BLaER1 (cell line): ENCODE results near the gene TNIK.
"Not testable (repeated sequence)": the region's sequence is repeated elsewhere in the genome, so short reads cannot be mapped to it uniquely, and the experiment has no call there.

Experiments
- H3K27ac ChIP-seq: shearing (Covaris generic); formaldehyde crosslinking; 2 replicates; pipeline ENCODE4 v1.8.1; 2022
- H3K27me3 ChIP-seq: shearing (Covaris generic); formaldehyde crosslinking; 2 replicates; pipeline ENCODE4 v1.8.1; 2022
- H3K36me3 ChIP-seq: shearing (Covaris generic); formaldehyde crosslinking; 2 replicates; pipeline ENCODE4 v1.8.1; 2022
- H3K4me1 ChIP-seq: shearing (Covaris generic); formaldehyde crosslinking; 2 replicates; pipeline ENCODE4 v1.8.1; 2022
- H3K4me2 ChIP-seq: shearing (Covaris generic); formaldehyde crosslinking; 2 replicates; pipeline ENCODE4 v1.8.1; 2022
- H3K4me3 ChIP-seq: shearing (Covaris generic); formaldehyde crosslinking; 2 replicates; pipeline ENCODE4 v1.8.1; 2022
- H3K9ac ChIP-seq: shearing (Covaris generic); formaldehyde crosslinking; 2 replicates; pipeline ENCODE4 v1.8.1; 2022
- H3K9me3 ChIP-seq: shearing (Covaris generic); formaldehyde crosslinking; 2 replicates; pipeline ENCODE4 v1.8.1; 2022
- H4K20me1 ChIP-seq: shearing (Covaris generic); formaldehyde crosslinking; 2 replicates; pipeline ENCODE4 v1.8.1; 2022
- Cebpa-rat ChIP-seq: shearing (Covaris generic); IDR thresholded peaks from 2 replicates; pipeline ENCODE4 v1.8.1; 2022

Gene TNIK

GRCh38 chr3:171427771-171428320 is 32.4 kb downstream of the TNIK start:
- TF ChIP-seq Cebpa-rat = no peak
- H3K4me2 ChIP-seq = no peak overlapping the region
- no peaks in the 10 kb centered on the region for H3K4me1 ChIP-seq
- H3K36me3 ChIP-seq = no peaks in the 10 kb centered on the region
- no peaks in the 10 kb centered on the region for H3K27me3 ChIP-seq
- no peak overlapping the region for H3K9ac ChIP-seq
- H3K27ac ChIP-seq = no peak overlapping the region
- no peak overlapping the region for H3K4me3 ChIP-seq
- H4K20me1 ChIP-seq = no peaks in the 10 kb centered on the region
- H3K9me3 ChIP-seq = no peaks in the 10 kb centered on the region

DNA sequence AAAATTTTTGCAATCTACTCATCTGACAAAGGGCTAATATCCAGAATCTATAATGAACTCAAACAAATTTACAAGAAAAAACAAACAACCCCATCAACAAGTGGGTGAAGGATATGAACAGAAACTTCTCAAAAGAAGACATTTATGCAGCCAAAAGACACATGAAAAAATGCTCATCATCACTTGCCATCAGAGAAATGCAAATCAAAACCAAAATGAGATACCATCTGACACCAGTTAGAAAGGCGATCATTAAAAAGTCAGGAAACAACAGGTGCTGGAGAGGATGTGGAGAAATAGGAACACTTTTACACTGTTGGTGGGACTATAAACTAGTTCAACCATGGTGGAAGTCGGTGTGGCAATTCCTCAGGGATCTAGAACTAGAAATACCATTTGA is 36.1 kb downstream of the TNIK start:
- H3K36me3 ChIP-seq, H3K4me2 ChIP-seq, H4K20me1 ChIP-seq, H3K27me3 ChIP-seq, H3K4me3 ChIP-seq, H3K9me3 ChIP-seq, H3K9ac ChIP-seq, H3K4me1 ChIP-seq, H3K27ac ChIP-seq: not testable (repeated sequence)

DNA sequence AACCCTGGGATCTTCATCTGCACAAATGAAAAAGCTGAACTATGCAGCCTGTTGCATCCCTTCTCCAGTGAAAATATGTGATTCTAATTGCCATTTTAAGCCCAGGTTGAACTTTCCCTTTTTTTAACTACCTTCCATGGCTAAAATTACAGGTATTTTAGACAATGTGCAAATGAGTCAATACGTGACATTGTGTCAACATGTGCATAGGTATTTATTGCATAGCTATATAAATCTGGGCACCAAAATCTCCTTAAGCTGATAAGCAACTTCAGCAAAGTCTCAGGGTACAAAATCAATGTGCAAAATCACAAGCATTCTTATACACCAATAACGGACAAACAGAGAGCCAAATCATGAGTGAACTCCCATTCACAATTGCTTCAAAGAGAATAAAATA is 37.4 kb downstream of the TNIK start:
- H3K4me1 ChIP-seq, H3K9me3 ChIP-seq, H3K4me3 ChIP-seq, H4K20me1 ChIP-seq, H3K27me3 ChIP-seq, H3K4me2 ChIP-seq, H3K27ac ChIP-seq, H3K36me3 ChIP-seq, H3K9ac ChIP-seq: not testable (repeated sequence)

DNA sequence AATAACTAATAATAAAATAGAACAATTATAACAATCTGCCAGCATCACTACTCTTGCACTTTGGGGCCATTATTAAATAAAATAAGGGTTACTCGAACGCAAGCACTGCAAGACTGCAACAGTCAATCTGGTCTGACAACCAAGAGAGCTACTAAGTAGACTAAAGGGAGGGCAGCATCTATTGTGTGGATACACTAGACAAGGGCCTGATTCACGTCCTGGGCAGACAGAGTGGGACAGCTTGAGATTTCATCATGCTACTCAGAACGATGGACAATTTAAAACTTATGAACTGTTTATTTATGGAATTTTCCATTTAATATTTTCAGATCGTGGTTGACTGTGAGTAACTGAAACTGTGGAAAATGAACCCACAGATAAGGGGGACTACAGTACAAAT is 39.5 kb downstream of the TNIK start:
- H3K9ac ChIP-seq = no peak overlapping the region
- no peaks in the 10 kb centered on the region for H3K36me3 ChIP-seq
- TF ChIP-seq Cebpa-rat = no peak
- H4K20me1 ChIP-seq = no peaks in the 10 kb centered on the region
- H3K4me3 ChIP-seq = no peak overlapping the region
- H3K4me1 ChIP-seq = no peaks in the 10 kb centered on the region
- H3K9me3 ChIP-seq = no peaks in the 10 kb centered on the region
- no peak overlapping the region for H3K27ac ChIP-seq
- H3K4me2 ChIP-seq = no peak overlapping the region
- no peaks in the 10 kb centered on the region for H3K27me3 ChIP-seq

GRCh38 chr3:171419457-171419856 is 40.7 kb downstream of the TNIK start:
- H3K9me3 ChIP-seq = no peaks in the 10 kb centered on the region
- H4K20me1 ChIP-seq = no peaks in the 10 kb centered on the region
- H3K27me3 ChIP-seq = no peaks in the 10 kb centered on the region
- no peak overlapping the region for H3K27ac ChIP-seq
- TF ChIP-seq Cebpa-rat = no peak
- no peak overlapping the region for H3K9ac ChIP-seq
- no peak overlapping the region for H3K4me3 ChIP-seq
- H3K4me2 ChIP-seq = no peak overlapping the region
- H3K4me1 ChIP-seq = no peaks in the 10 kb centered on the region
- no peaks in the 10 kb centered on the region for H3K36me3 ChIP-seq

- Histone ChIP-seq H4K20me1 (no peaks in the 10 kb centered on the region), H3K4me1 (no peaks in the 10 kb centered on the region), H3K9me3 (no peaks in the 10 kb centered on the region), H3K36me3 (no peaks in the 10 kb centered on the region), H3K4me3 (no peak overlapping the region), H3K27ac (no peak overlapping the region), H3K9ac (no peak overlapping the region), H3K4me2 (no peak overlapping the region), H3K27me3 (no peaks in the 10 kb centered on the region)
- no peak for TF ChIP-seq Cebpa-rat
Measured at GRCh38 chr3:171417813-171418212, 42.4 kb downstream of the TNIK start.

DNA sequence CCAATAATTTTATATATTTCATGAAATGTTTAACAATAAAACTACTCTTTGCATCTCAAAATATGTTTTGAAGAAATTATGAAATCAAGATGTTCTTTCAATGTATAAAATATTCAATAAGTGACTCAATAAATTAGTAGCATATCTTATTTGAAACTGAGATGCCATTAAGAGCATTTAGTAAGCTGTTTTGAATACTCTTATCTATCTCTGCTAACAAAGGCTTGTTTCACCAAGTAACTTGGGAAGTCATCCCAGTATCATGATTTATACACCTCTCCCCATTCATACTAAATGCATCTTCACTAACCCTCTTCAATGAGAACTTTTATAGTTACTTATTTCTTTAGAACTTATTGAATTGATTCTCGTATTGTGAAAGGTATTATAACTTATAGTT is 43.1 kb downstream of the TNIK start:
- no peaks in the 10 kb centered on the region for H3K9me3 ChIP-seq
- no peak overlapping the region for H3K9ac ChIP-seq
- TF ChIP-seq Cebpa-rat = no peak
- no peak overlapping the region for H3K4me2 ChIP-seq
- H3K27ac ChIP-seq = no peak overlapping the region
- no peaks in the 10 kb centered on the region for H4K20me1 ChIP-seq
- no peaks in the 10 kb centered on the region for H3K27me3 ChIP-seq
- H3K4me3 ChIP-seq = no peak overlapping the region
- H3K36me3 ChIP-seq = no peaks in the 10 kb centered on the region
- no peaks in the 10 kb centered on the region for H3K4me1 ChIP-seq

DNA sequence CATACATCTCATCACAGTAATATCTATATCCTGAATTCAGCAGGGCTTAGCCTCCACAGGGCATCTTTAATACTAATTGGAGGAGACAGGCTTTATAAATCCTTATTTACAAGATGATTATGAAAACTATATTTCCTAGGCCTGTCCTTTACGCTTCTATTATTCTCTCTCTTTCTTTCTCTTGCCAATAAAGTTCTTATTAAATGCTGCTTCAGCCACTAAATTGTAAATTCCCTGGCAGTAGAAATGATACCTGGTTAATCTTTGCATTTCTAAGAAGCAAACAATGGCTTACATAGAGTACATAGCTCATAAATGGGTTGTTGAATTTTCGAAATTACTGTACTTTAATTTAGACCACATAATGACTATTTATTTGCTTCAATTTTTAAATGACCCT is 43.5 kb downstream of the TNIK start:
- Histone ChIP-seq H3K4me1 (no peaks in the 10 kb centered on the region), H3K27ac (no peak overlapping the region), H3K27me3 (no peaks in the 10 kb centered on the region), H3K36me3 (no peaks in the 10 kb centered on the region), H3K9ac (no peak overlapping the region), H4K20me1 (no peaks in the 10 kb centered on the region), H3K4me3 (no peak overlapping the region), H3K4me2 (no peak overlapping the region), H3K9me3 (no peaks in the 10 kb centered on the region)
- TF ChIP-seq Cebpa-rat = no peak

GRCh38 chr3:171416061-171416460 is 44.1 kb downstream of the TNIK start:
- Histone ChIP-seq H3K4me2 (no peak overlapping the region), H3K36me3 (no peaks in the 10 kb centered on the region), H3K27me3 (no peaks in the 10 kb centered on the region), H3K4me3 (no peak overlapping the region), H3K9ac (no peak overlapping the region), H4K20me1 (no peaks in the 10 kb centered on the region), H3K9me3 (no peaks in the 10 kb centered on the region), H3K4me1 (no peaks in the 10 kb centered on the region), H3K27ac (no peak overlapping the region)
- no peak for TF ChIP-seq Cebpa-rat

DNA sequence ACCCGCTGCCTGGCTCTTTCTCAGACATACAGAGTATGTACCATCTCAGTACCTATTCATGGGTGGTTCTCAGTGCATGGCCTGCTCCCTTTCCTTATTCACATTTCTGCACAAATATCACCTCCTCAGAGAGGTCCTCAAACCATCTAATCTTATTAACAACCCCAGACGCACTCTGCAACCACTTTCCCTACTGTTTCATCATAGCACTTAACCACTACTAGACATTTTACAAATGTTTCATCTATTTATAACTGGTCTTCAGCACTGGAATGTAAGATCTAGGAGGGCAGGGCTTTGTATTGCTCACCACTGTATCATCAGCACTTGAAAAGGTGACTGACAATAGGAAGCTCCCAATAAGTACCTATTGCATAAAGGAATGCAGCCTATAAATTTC is 45.1 kb downstream of the TNIK start:
- H4K20me1 ChIP-seq = no peaks in the 10 kb centered on the region

DNA sequence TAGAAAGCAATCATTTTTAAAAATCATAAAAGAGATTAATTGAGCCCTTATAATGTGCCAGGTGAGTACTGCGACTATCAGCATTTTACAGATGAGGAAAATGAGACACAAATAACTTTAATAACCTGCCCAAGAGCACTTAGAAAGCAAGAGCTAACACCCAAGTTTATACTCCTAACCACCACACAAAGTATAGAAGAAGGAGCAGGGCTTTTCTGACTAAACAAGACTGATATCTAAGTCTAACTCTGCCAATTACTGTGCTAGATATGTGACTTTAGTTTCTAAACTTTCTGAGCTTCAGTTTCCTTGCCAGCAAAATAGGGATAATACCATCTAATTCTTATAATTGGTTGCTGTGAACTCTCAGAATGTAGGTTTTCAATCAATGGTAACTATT is 47.7 kb downstream of the TNIK start:
- Histone ChIP-seq H3K9ac (no peak overlapping the region), H3K9me3 (no peaks in the 10 kb centered on the region), H3K27ac (no peak overlapping the region), H3K27me3 (no peaks in the 10 kb centered on the region), H3K4me2 (no peak overlapping the region), H3K4me3 (no peak overlapping the region), H4K20me1 (no peaks in the 10 kb centered on the region), H3K4me1 (no peaks in the 10 kb centered on the region), H3K36me3 (no peaks in the 10 kb centered on the region)
- TF ChIP-seq Cebpa-rat = no peak

More for the DNA sequence above, 45.1 kb downstream of the TNIK start:
- H3K9ac ChIP-seq = no peak overlapping the region
- H3K27me3 ChIP-seq = no peaks in the 10 kb centered on the region
- H3K4me3 ChIP-seq = no peak overlapping the region
- no peaks in the 10 kb centered on the region for H3K36me3 ChIP-seq
- H3K4me1 ChIP-seq = no peaks in the 10 kb centered on the region
- no peak overlapping the region for H3K4me2 ChIP-seq
- TF ChIP-seq Cebpa-rat = no peak
- no peaks in the 10 kb centered on the region for H3K9me3 ChIP-seq
- no peak overlapping the region for H3K27ac ChIP-seq
